Measurements from ENCODE around the gene IZUMO3. TPM values are rescaled to one million over a fixed set of nuclear protein-coding genes. Genes with fewer than 3 reads are reported as not detected.

The IZUMO3 gene
- total RNA-seq, 1 experiment from 2014 or later: not detected

- POLR2A ChIA-PET (ENCODE audit: low non-redundant PET): no interaction called here
- H3K9me3 ChIP-seq (ENCODE audit: low read depth, low read length, poor library complexity, severe bottlenecking): no peaks in the 10 kb centered on the region
- H3K4me3 ChIP-seq (ENCODE audit: low read depth, low read length, poor library complexity, severe bottlenecking): no peak overlapping the region
- no peak for DNase-seq (ENCODE audit: low spot score)
- H3K4me1 ChIP-seq (ENCODE audit: insufficient read depth, low read length, poor library complexity, severe bottlenecking): no peaks in the 10 kb centered on the region
- H3K27ac ChIP-seq (ENCODE audit: low read depth, low read length, poor library complexity, severe bottlenecking): no peak overlapping the region
- intact Hi-C loops (cut with micrococcal nuclease; ENCODE audit: unreplicated experiment): no loop called here
- no peaks in the 10 kb centered on the region for H3K36me3 ChIP-seq (ENCODE audit: insufficient read depth, low read length, poor library complexity, severe bottlenecking)
- H3K27me3 ChIP-seq (replicated peaks; ENCODE audit: insufficient read depth, low read depth, low read length, poor library complexity): no peaks in the 10 kb centered on the region
- CTCF ChIA-PET: no interaction called here
- TF ChIP-seq CTCF (conservative IDR thresholded peaks at IDR 0.05; ENCODE audit: low read depth, low read length): no peak
- TF ChIP-seq EZH2 (IDR thresholded peaks at IDR 0.05; ENCODE audit: borderline replicate concordance, low read depth, low read length, poor library complexity, severe bottlenecking): no peak
- no TSS peak for BruUV-seq (replicated peaks)
Measured at GRCh38 chr9:24561957-24562356, 16.3 kb upstream of the IZUMO3 start.

- TF ChIP-seq EZH2 (IDR thresholded peaks at IDR 0.05; ENCODE audit: borderline replicate concordance, low read depth, low read length, poor library complexity, severe bottlenecking) (no peak), CTCF (conservative IDR thresholded peaks at IDR 0.05; ENCODE audit: low read depth, low read length) (no peak)
- no peaks in the 10 kb centered on the region for H3K36me3 ChIP-seq (ENCODE audit: insufficient read depth, low read length, poor library complexity, severe bottlenecking)
- intact Hi-C loops (cut with micrococcal nuclease; ENCODE audit: unreplicated experiment): no loop called here
- no peak overlapping the region for H3K27ac ChIP-seq (ENCODE audit: low read depth, low read length, poor library complexity, severe bottlenecking)
- H3K4me3 ChIP-seq (ENCODE audit: low read depth, low read length, poor library complexity, severe bottlenecking): no peak overlapping the region
- CTCF ChIA-PET: no interaction called here
- no peaks in the 10 kb centered on the region for H3K27me3 ChIP-seq (replicated peaks; ENCODE audit: insufficient read depth, low read depth, low read length, poor library complexity)
- BruUV-seq (replicated peaks): no TSS peak
- DNase-seq (ENCODE audit: low spot score): no peak
- H3K4me1 ChIP-seq (ENCODE audit: insufficient read depth, low read length, poor library complexity, severe bottlenecking): no peaks in the 10 kb centered on the region
- POLR2A ChIA-PET (ENCODE audit: low non-redundant PET): no interaction called here
- H3K9me3 ChIP-seq (ENCODE audit: low read depth, low read length, poor library complexity, severe bottlenecking): no peaks in the 10 kb centered on the region
Measured at GRCh38 chr9:24553183-24553552, 7.5 kb upstream of the IZUMO3 start.

- ChIA-PET POLR2A (ENCODE audit: low non-redundant PET) (no interaction called here), CTCF (no interaction called here)
- intact Hi-C loops (cut with micrococcal nuclease; ENCODE audit: unreplicated experiment): no loop called here
- H3K4me1 ChIP-seq (ENCODE audit: insufficient read depth, low read length, poor library complexity, severe bottlenecking): no peaks in the 10 kb centered on the region
- H3K4me3 ChIP-seq (ENCODE audit: low read depth, low read length, poor library complexity, severe bottlenecking): no peak overlapping the region
- H3K36me3 ChIP-seq (ENCODE audit: insufficient read depth, low read length, poor library complexity, severe bottlenecking): no peaks in the 10 kb centered on the region
- H3K27ac ChIP-seq (ENCODE audit: low read depth, low read length, poor library complexity, severe bottlenecking): no peak overlapping the region
- DNase-seq (ENCODE audit: low spot score): no peak
- no TSS peak for BruUV-seq (replicated peaks)
- TF ChIP-seq EZH2 (IDR thresholded peaks at IDR 0.05; ENCODE audit: borderline replicate concordance, low read depth, low read length, poor library complexity, severe bottlenecking): no peak
- TF ChIP-seq CTCF (conservative IDR thresholded peaks at IDR 0.05; ENCODE audit: low read depth, low read length): no peak
- H3K27me3 ChIP-seq (replicated peaks; ENCODE audit: insufficient read depth, low read depth, low read length, poor library complexity): no peaks in the 10 kb centered on the region
- H3K9me3 ChIP-seq (ENCODE audit: low read depth, low read length, poor library complexity, severe bottlenecking): no peaks in the 10 kb centered on the region
Measured at GRCh38 chr9:24552526-24553182, 7.0 kb upstream of the IZUMO3 start.

Data from A673 (cell line).